VCaP (cell line): ENCODE data around the gene RASSF9.

Experiments
- H3K27ac ChIP-seq: fragments of 450-650 bp; 2 replicates; pipeline ENCODE4 v1.5.1; 2017
- TF ChIP-seq, protein P1 (sequence below): fragments of 450-650 bp; conservative IDR thresholded peaks from 2 replicates; pipeline ENCODE4 v1.5.1; 2017; ENCODE audit warnings: mild to moderate bottlenecking, moderate library complexity

Gene RASSF9

GRCh38 chr12:85820101-85820500, 16.1 kb downstream of the RASSF9 start:
- TF ChIP-seq, protein P1, sequence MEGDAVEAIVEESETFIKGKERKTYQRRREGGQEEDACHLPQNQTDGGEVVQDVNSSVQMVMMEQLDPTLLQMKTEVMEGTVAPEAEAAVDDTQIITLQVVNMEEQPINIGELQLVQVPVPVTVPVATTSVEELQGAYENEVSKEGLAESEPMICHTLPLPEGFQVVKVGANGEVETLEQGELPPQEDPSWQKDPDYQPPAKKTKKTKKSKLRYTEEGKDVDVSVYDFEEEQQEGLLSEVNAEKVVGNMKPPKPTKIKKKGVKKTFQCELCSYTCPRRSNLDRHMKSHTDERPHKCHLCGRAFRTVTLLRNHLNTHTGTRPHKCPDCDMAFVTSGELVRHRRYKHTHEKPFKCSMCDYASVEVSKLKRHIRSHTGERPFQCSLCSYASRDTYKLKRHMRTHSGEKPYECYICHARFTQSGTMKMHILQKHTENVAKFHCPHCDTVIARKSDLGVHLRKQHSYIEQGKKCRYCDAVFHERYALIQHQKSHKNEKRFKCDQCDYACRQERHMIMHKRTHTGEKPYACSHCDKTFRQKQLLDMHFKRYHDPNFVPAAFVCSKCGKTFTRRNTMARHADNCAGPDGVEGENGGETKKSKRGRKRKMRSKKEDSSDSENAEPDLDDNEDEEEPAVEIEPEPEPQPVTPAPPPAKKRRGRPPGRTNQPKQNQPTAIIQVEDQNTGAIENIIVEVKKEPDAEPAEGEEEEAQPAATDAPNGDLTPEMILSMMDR: no peak
- H3K27ac ChIP-seq: no peak overlapping the region

- no peak overlapping the region for H3K27ac ChIP-seq
- TF ChIP-seq, protein P1: no peak
These were observed 21.5 kb downstream of the RASSF9 start for GRCh38 chr12:85814741-85815140.

DNA sequence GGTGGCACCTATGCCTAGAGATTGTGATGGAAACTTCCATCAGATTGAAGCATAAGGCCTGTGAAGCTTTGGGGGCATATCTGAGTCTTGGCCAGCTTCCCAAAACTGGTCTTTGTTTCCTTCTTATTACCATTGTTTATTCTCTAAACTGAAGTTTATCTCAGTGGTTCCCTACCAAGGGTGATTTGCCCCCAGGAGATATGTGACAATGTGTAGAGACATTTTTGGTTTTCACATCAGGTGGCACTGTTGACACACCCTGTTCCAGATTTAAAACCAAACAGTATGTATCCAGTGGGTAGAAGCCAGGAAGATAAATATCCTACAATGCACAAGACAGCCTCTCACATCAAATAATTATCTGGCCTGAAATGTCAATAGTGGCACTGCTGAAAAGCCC, 22.1 kb downstream of the RASSF9 start:
- TF ChIP-seq, protein P1: no peak; the same call in 1 of the 2 replicates

GRCh38 chr12:85809500-85809899, 26.7 kb downstream of the RASSF9 start:
- TF ChIP-seq, protein P1: no peak
- no peak overlapping the region for H3K27ac ChIP-seq

More for the DNA sequence above, 22.1 kb downstream of the RASSF9 start:
- H3K27ac ChIP-seq: no peak overlapping the region

- TF ChIP-seq, protein P1: no peak
These were observed 28.5 kb downstream of the RASSF9 start for GRCh38 chr12:85807730-85808129.

GRCh38 chr12:85805654-85806053, 30.6 kb downstream of the RASSF9 start:
- TF ChIP-seq, protein P1: no peak
- H3K27ac ChIP-seq: no peak overlapping the region

More at GRCh38 chr12:85807730-85808129, 28.5 kb downstream of the RASSF9 start:
- no peak overlapping the region for H3K27ac ChIP-seq

- TF ChIP-seq, protein P1: no peak
- no peak overlapping the region for H3K27ac ChIP-seq
These were observed 31.5 kb downstream of the RASSF9 start for GRCh38 chr12:85804663-85805062.
